Measurements from ENCODE around the gene DHFR.
"Not testable (repeated sequence)": the region's sequence is repeated elsewhere in the genome, so short reads cannot be mapped to it uniquely, and the experiment has no call there.

The DHFR gene
- total RNA-seq: 10.7 reads per million, percentile 33 among the genes with 10 or more reads in this experiment

GRCh38 chr5:80654391-80655230, at the start of gene DHFR, which contains the start of gene MSH3:
DHFR (minus strand) TSS chr5:80654983; CDS start chr5:80654489, 494 bp downstream.
MSH3 (plus strand) TSS chr5:80654652; CDS start chr5:80654728, 76 bp downstream.
- DNase-seq: peak; percentile 82

- no peak for DNase-seq
Observed at GRCh38 chr5:80704221-80704620, 49.4 kb upstream of the DHFR start.

GRCh38 chr5:80703747-80704146, 49.0 kb upstream of the DHFR start:
- DNase-seq: no peak

- DNase-seq: no peak
Observed at GRCh38 chr5:80703291-80703690, 48.5 kb upstream of the DHFR start.

GRCh38 chr5:80701597-80701996, 46.8 kb upstream of the DHFR start:
- DNase-seq: no peak

- DNase-seq: no peak
Observed at GRCh38 chr5:80698369-80698768, 43.6 kb upstream of the DHFR start.

GRCh38 chr5:80697100-80697499, 42.3 kb upstream of the DHFR start:
- DNase-seq: no peak

- DNase-seq: no peak
Observed at GRCh38 chr5:80696450-80696849, 41.7 kb upstream of the DHFR start.

- DNase-seq: no peak
Observed at GRCh38 chr5:80695666-80696065, 40.9 kb upstream of the DHFR start.

GRCh38 chr5:80689627-80690026, 34.8 kb upstream of the DHFR start:
- no peak for DNase-seq

GRCh38 chr5:80688648-80689420, 34.1 kb upstream of the DHFR start:
- no peak for DNase-seq

GRCh38 chr5:80686757-80687156, 32.0 kb upstream of the DHFR start:
- DNase-seq: no peak

GRCh38 chr5:80676706-80677105, 21.9 kb upstream of the DHFR start:
- DNase-seq: no peak

- peak; percentile 62 for DNase-seq
Observed at GRCh38 chr5:80672140-80672736, 17.5 kb upstream of the DHFR start.

- no peak for DNase-seq
Observed at GRCh38 chr5:80668016-80668969, 13.5 kb upstream of the DHFR start.

- DNase-seq: no peak
Observed at GRCh38 chr5:80667384-80667783, 12.6 kb upstream of the DHFR start.

GRCh38 chr5:80665057-80665456, 10.3 kb upstream of the DHFR start:
- DNase-seq: no peak

GRCh38 chr5:80662108-80662507, 7.3 kb upstream of the DHFR start:
- DNase-seq: no peak

GRCh38 chr5:80660661-80661060, 5.9 kb upstream of the DHFR start:
- DNase-seq: not testable (repeated sequence)

- DNase-seq: no peak
Observed at GRCh38 chr5:80659106-80659505, 4.3 kb upstream of the DHFR start.

GRCh38 chr5:80656425-80656824, 1.6 kb upstream of the DHFR start:
- DNase-seq: no peak

- no peak for DNase-seq
Observed at GRCh38 chr5:80655231-80655774, 520 bp upstream of the DHFR start.
